GM12878 (cell line): Measurements from ENCODE around the gene ISCA2. TPM values are rescaled to one million over a fixed set of nuclear protein-coding genes. Genes with fewer than 3 reads are reported as not detected.

Source experiments
- ATAC-seq: fragments of 200-7000 bp; cut with Tn5 transposase; 3 replicates; pipeline ENCODE4 v1.9.1; 2020; ENCODE audit warnings: mild to moderate bottlenecking, moderate library complexity
- BruUV-seq: library from RNA; stranded (reverse); fragments of 400-500 nt; replicated peaks from 2 replicates; lab custom pipeline; 2021; lab: Mats Ljungman, UMichigan
- CTCF ChIA-PET: fragments of 300-600 bp; sonication (Branson Sonifier 250); formaldehyde crosslinking; extraction: SDS; loops from one replicate; lab custom pipeline; 2021; ENCODE audit warnings: inconsistent platforms; lab: Yijun Ruan, JAX
- POLR2A ChIA-PET: fragments of 350-600 bp; formaldehyde crosslinking; extraction: SDS; loops from one replicate; lab custom pipeline; 2021; ENCODE audit warnings: inconsistent platforms; lab: Charles Lee
- RAD21 ChIA-PET: fragments of 300-600 bp; sonication (Branson Sonifier 250); formaldehyde crosslinking; loops from one replicate; lab custom pipeline; 2023; ENCODE audit warnings: antibody characterized with exemption; ENCODE audit not compliant: unreplicated experiment; lab: Charles Lee
- SMC1A ChIA-PET: fragments of 300-600 bp; sonication (Branson Sonifier 250); formaldehyde crosslinking; loops from one replicate; lab custom pipeline; 2023; ENCODE audit not compliant: unreplicated experiment, uncharacterized antibody; lab: Charles Lee
- DNase-seq: peaks from one replicate; pipeline ENCODE4 v3.0.0-alpha.2; 2011; ENCODE audit warnings: low read depth, low spot score
- FAIRE-seq: peaks from 3 replicates; lab custom pipeline; 2011; peaks lifted over from hg19 to GRCh38; lab: Jason Lieb, UNC
- H2AFZ ChIP-seq: 2 replicates; pipeline ENCODE4 v1.6.0; 2011; ENCODE audit warnings: low read depth, low read length, control low read depth; ENCODE audit not compliant: control insufficient read depth
- H3K27ac ChIP-seq: 2 replicates; pipeline ENCODE4 v1.5.1; 2011; ENCODE audit warnings: control low read depth; ENCODE audit not compliant: control insufficient read depth, insufficient read depth
- H3K27me3 ChIP-seq, 2 experiments: replicated peaks in 1 of 2; 2 replicates each; pipeline versions ENCODE4 v1.6.0 to v1.6.1; 2011; ENCODE audit warnings: low read length in 1 of 2; ENCODE audit not compliant: control insufficient read depth in 2 of 2, insufficient read depth in 2 of 2
- H3K36me3 ChIP-seq, 2 experiments: 2 replicates each; pipeline ENCODE4 v1.5.1; 2011; ENCODE audit warnings: low read length in 1 of 2; ENCODE audit not compliant: control insufficient read depth in 2 of 2, insufficient read depth in 2 of 2
- H3K4me1 ChIP-seq: 2 replicates; pipeline ENCODE4 v1.6.1; 2011; ENCODE audit warnings: mild to moderate bottlenecking, low read length, moderate library complexity, mixed read lengths; ENCODE audit not compliant: control insufficient read depth, insufficient read depth
- H3K4me2 ChIP-seq: 2 replicates; pipeline ENCODE4 v1.6.0; 2011; ENCODE audit warnings: control low read depth; ENCODE audit not compliant: control insufficient read depth, insufficient read depth
- H3K4me3 ChIP-seq: fragments of 200-600 bp; sonication (generic); 2 replicates; pipeline ENCODE4 v1.5.1; 2016
- H3K79me2 ChIP-seq: 2 replicates; pipeline ENCODE4 v1.6.0; 2011; ENCODE audit warnings: low read length; ENCODE audit not compliant: control insufficient read depth, insufficient read depth
- H3K9ac ChIP-seq: 2 replicates; pipeline ENCODE4 v1.8.0; 2011; ENCODE audit warnings: low read length, control low read depth, mixed read lengths; ENCODE audit not compliant: control insufficient read depth, insufficient read depth
- H3K9me3 ChIP-seq: replicated peaks from 3 replicates; pipeline ENCODE4 v1.5.1; 2011; ENCODE audit warnings: mild to moderate bottlenecking, low read length; ENCODE audit not compliant: control insufficient read depth, insufficient read depth
- H4K20me1 ChIP-seq: 2 replicates; pipeline ENCODE4 v1.6.0; 2011; ENCODE audit not compliant: control insufficient read depth, insufficient read depth
- CREM ChIP-seq: IDR thresholded peaks from 2 replicates; pipeline ENCODE4 v1.6.1; 2014; ENCODE audit warnings: antibody characterized with exemption, low read depth
- EP300 ChIP-seq, 2 experiments: fragments of 150-350 bp in 1 of 2; IDR thresholded peaks; 2 replicates each; pipeline ENCODE4 v1.6.1; 2011 to 2012; ENCODE audit warnings: low read depth in 2 of 2, low read length in 2 of 2, borderline replicate concordance in 1 of 2, improper control_type of control experiment in 1 of 2, inconsistent platforms in 1 of 2; ENCODE audit not compliant: control insufficient read depth in 1 of 2
- HCFC1 ChIP-seq: fragments of 150-350 bp; IDR thresholded peaks from 2 replicates; pipeline ENCODE4 v1.6.1; 2014; ENCODE audit warnings: low read length
- RFX5 ChIP-seq: IDR thresholded peaks from 2 replicates; pipeline ENCODE4 v1.6.1; 2011; ENCODE audit warnings: low read depth, low read length, improper control_type of control experiment
- SMAD1 ChIP-seq: fragments of 450-650 bp; IDR thresholded peaks from 2 replicates; pipeline ENCODE4 v1.6.1; 2018; ENCODE audit warnings: mild to moderate bottlenecking, low read depth; ENCODE audit not compliant: partially characterized antibody
- SMC3 ChIP-seq: IDR thresholded peaks from 2 replicates; pipeline ENCODE4 v1.6.1; 2011; ENCODE audit warnings: low read length, improper control_type of control experiment, borderline replicate concordance
- ZNF217 ChIP-seq: fragments of 450-650 bp; IDR thresholded peaks from 2 replicates; pipeline ENCODE4 v1.6.1; 2017; ENCODE audit warnings: antibody characterized with exemption, mild to moderate bottlenecking
- WGBS: methylation state at CpG from one replicate; pipeline ENCODE4 v1.1.6; 2016; ENCODE audit warnings: low lambda C conversion rate; ENCODE audit not compliant: insufficient replicate concordance, insufficient coverage; ENCODE audit errors: missing lambda C conversion rate; 5-methylcytosine and 5-hydroxymethylcytosine counted together
- in situ Hi-C: fragments of 300-500 bp; cut with MboI; formaldehyde crosslinking; loops from 9 replicates; pipeline ENCODE4 v1.14.3; 2018; ENCODE audit warnings: mixed read lengths
- intact Hi-C: fragments of 100-400 bp; cut with micrococcal nuclease; formaldehyde crosslinking; loops from one replicate; pipeline ENCODE4 v1.14.2; 2022; ENCODE audit not compliant: unreplicated experiment
- polyA plus RNA-seq, 11 experiments: library from polyadenylated mRNA; depleted of rRNA in 4 of 11; unstranded in 6 of 11; stranded (reverse) in 5 of 11; fragments of >200 nt; fragmentation: Nextera tagmentation in 4 of 11; fragmentation: Illumina TruSeq in 1 of 11; extraction: Ambion mirVana in 4 of 11; extraction: Trizol in 1 of 11; gene quantifications; 1 replicate in 1 of 11; 2 replicates in 10 of 11; pipeline versions ENCODE4 v1.2.1 to v1.2.3, GENCODE V29; 2011 to 2016; ENCODE audit warnings: inconsistent platforms in 2 of 11, missing spikeins in 2 of 11, low read depth in 1 of 11
- total RNA-seq, 4 experiments: library from RNA; depleted of rRNA in 3 of 4; stranded (reverse); fragments of >200 nt in 3 of 4; fragmentation: Illumina TruSeq in 1 of 4; extraction: Trizol in 1 of 4; gene quantifications; 2 replicates each; pipeline versions ENCODE4 v1.2.1 to v1.2.3, GENCODE V29; 2013 to 2021
- TF ChIP-seq, protein P1 (sequence below): fragments of 450-650 bp; IDR thresholded peaks from 2 replicates; pipeline ENCODE4 v1.6.1; 2016; ENCODE audit warnings: mild to moderate bottlenecking
- TF ChIP-seq, protein P2 (sequence below): fragments of 450-650 bp; conservative IDR thresholded peaks from 2 replicates; pipeline ENCODE4 v1.6.1; 2017; ENCODE audit warnings: mild to moderate bottlenecking, moderate library complexity

ISCA2 gene
- total and polyA plus RNA-seq, 10 of the 15 experiments (the other 5 are each of a cell fraction or from before 2014, with no cell fraction given) = 7.5 to 116 (median 32.5) TPM

GRCh38 chr14:74516451-74517160, 23.0 kb downstream of the ISCA2 start (continued):
- no peak for TF ChIP-seq HCFC1
- TF ChIP-seq CREM = no peak
- no peak for TF ChIP-seq ZNF217
- TF ChIP-seq, protein P1, sequence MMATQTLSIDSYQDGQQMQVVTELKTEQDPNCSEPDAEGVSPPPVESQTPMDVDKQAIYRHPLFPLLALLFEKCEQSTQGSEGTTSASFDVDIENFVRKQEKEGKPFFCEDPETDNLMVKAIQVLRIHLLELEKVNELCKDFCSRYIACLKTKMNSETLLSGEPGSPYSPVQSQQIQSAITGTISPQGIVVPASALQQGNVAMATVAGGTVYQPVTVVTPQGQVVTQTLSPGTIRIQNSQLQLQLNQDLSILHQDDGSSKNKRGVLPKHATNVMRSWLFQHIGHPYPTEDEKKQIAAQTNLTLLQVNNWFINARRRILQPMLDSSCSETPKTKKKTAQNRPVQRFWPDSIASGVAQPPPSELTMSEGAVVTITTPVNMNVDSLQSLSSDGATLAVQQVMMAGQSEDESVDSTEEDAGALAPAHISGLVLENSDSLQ = no peak
- no peak for TF ChIP-seq RFX5
- TF ChIP-seq SMAD1 = no peak

DNA sequence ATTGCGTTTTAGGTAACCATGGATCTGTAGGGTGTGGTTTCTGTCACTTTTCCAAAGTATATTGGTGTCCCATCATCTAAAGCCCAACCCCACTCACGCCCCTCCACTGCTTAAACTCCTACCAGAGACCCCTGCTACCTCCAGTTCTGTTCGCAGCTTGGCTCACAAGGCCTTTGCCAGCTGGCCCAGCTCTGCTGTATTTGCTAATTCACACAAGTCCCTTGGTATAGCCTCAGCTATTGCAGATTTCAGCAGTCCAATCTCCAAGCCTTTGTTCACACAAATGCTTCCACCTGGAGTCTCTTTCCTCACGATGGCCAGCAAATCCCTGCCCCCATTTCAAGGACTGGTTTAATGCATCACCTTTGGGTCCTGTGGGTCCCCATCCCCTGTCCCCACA, 24.2 kb downstream of the ISCA2 start:
- POLR2A ChIA-PET = no interaction called here
- Histone ChIP-seq H3K4me2 (no peak overlapping the region), H3K4me1 (peaks cover 13% of the 10 kb centered on the region), H3K27ac (no peak overlapping the region), H3K9ac (no peak overlapping the region), H2AFZ (no peak overlapping the region), H3K36me3 (no peaks in the 10 kb centered on the region), H3K9me3 (no peaks in the 10 kb centered on the region), H3K27me3 (no peaks in the 10 kb centered on the region; a peak in 2 of 4 replicates), H3K79me2 (no peaks in the 10 kb centered on the region), H4K20me1 (no peaks in the 10 kb centered on the region), H3K4me3 (no peak overlapping the region)
- intact Hi-C loops (no loop called here), in situ Hi-C loops (no loop called here)
- BruUV-seq = no TSS peak
- TF ChIP-seq SMC3 (no peak), EP300 (IDR thresholded peaks at IDR 0.05; ENCODE audit: borderline replicate concordance in 1 of 2, control insufficient read depth in 1 of 2, low read depth in 2 of 2, low read length in 2 of 2) (no peak)
- TF ChIP-seq, protein P2, sequence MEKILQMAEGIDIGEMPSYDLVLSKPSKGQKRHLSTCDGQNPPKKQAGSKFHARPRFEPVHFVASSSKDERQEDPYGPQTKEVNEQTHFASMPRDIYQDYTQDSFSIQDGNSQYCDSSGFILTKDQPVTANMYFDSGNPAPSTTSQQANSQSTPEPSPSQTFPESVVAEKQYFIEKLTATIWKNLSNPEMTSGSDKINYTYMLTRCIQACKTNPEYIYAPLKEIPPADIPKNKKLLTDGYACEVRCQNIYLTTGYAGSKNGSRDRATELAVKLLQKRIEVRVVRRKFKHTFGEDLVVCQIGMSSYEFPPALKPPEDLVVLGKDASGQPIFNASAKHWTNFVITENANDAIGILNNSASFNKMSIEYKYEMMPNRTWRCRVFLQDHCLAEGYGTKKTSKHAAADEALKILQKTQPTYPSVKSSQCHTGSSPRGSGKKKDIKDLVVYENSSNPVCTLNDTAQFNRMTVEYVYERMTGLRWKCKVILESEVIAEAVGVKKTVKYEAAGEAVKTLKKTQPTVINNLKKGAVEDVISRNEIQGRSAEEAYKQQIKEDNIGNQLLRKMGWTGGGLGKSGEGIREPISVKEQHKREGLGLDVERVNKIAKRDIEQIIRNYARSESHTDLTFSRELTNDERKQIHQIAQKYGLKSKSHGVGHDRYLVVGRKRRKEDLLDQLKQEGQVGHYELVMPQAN = no peak
- WGBS = 24% methylated on average over 4 of the region's 4 CpGs
- DNase-seq = no peak
- SMC1A ChIA-PET = interaction anchor here (0.6 kb wide), 1 partner anchor 109 kb away, joined by 4 read pairs; no protein-coding TSS in a partner anchor
- RAD21 ChIA-PET = no interaction called here
- no peak for ATAC-seq
- CTCF ChIA-PET = no interaction called here
- no peak for FAIRE-seq
